SK-N-DZ (cell line): ENCODE measurements around the gene MEIOB.
A peak's percentile ranks its signal among the peaks of the same experiment; 100 is the strongest.
"Not testable (repeated sequence)": the region's sequence is repeated elsewhere in the genome, so short reads cannot be mapped to it uniquely, and the experiment has no call there.

Experiments
- DNase-seq: peaks from one replicate; pipeline ENCODE4 v3.0.0-alpha.2; 2015; ENCODE audit warnings: low spot score

MEIOB gene

GRCh38 chr16:1907226-1907860 is 35.4 kb upstream of the MEIOB start:
- DNase-seq = no peak

GRCh38 chr16:1906846-1907165 is 34.8 kb upstream of the MEIOB start:
- no peak for DNase-seq

- no peak for DNase-seq
Measured at GRCh38 chr16:1906055-1906845, 34.3 kb upstream of the MEIOB start.

DNA sequence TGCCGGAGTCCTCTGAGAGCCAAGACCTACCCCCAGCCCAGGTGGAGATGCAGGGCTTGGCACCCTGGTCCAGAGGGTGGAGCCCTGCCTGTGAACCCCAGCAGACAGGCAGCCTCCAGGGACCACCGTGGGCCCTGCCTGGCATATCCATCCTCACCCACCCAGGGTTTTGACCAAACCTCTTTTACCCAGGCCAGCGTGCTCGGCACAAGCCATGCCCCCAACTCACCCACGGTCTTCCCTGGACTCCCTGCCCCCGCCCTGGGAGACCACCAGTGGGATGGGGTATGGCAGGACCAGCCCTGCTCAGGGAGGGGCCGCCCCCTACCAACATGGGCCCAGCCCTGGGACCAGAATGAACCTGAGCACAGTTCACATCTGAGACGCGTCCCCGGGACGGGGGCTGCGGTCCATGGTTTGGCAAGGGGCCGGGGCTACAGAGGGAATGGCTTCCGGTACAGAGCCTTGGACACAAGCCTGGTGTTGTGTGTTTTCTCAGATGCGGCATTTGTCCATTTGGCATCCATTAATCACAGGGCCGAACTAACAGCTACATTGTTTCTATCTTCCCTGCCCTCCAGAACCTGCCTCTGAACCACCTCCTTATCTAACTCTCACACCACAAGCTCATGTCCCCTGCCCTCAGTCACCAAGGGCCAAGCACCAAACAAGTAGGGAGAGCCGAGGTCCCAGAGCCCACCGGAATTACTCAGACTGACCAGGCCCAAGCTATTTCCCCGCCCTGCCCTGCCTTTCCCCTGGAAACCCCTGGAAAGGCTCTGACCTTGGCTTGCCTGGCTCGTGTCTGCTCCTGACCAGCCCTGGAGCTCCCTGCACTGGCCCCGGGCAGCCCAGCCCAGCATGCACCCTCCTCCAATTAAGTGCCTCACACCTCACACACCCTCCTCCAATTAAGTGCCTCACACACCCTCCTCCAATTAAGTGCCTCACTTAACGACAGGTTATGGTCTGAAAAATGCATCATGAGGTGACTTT is 32.2 kb upstream of the MEIOB start:
- DNase-seq = no peak

DNA sequence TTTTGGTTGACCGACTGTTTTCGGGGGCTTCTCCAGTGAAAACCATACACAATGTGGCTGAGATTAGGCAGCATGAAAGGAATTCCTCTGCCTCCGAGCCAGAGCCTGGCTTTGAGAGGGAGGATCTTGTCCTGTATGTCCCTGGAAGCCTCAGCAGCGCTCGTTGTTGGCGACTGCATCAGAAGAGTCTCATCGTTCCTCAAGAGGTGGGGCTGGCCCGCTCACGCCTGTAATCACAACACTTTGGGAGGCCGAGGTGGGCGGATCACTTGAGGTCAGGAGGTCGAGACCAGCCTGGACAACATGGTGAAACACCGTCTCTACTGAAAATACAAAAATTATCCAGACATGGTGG is 31.2 kb upstream of the MEIOB start:
- DNase-seq = no peak

DNA sequence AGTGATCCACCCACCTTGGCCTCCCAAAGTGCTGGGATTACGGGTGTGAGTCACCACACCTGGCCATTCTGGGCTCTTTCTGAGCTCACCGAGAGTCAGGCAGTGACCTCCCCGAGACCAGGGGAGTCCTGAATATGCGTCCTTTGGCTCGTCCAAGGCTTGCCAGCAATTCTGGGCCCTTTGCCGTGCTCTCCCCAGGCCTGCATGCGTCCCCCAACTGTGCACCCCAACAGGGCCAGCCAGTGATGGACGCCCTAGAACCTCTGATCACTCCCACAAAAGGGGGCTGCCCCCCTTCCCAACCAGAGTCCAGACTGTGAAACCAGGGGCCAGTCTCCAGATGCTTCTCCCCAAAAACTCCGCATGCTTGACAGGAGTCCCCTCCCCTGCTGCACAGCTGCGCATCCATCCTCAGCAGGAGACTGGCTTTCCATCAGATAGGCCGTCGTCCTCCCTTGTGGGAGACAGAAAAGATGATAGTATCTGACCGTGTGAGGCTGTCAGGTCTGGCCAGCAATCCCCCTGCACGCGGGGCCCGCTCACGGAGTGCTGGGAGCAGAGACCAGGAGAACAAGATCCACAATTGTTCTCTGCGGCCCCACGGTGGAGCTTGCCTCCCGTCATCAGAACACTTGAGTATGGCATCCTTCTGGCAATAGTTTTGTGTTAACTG is 30.7 kb upstream of the MEIOB start:
- peak; percentile 59 for DNase-seq

- no peak for DNase-seq
Measured at GRCh38 chr16:1900452-1900774, 28.4 kb upstream of the MEIOB start.

DNA sequence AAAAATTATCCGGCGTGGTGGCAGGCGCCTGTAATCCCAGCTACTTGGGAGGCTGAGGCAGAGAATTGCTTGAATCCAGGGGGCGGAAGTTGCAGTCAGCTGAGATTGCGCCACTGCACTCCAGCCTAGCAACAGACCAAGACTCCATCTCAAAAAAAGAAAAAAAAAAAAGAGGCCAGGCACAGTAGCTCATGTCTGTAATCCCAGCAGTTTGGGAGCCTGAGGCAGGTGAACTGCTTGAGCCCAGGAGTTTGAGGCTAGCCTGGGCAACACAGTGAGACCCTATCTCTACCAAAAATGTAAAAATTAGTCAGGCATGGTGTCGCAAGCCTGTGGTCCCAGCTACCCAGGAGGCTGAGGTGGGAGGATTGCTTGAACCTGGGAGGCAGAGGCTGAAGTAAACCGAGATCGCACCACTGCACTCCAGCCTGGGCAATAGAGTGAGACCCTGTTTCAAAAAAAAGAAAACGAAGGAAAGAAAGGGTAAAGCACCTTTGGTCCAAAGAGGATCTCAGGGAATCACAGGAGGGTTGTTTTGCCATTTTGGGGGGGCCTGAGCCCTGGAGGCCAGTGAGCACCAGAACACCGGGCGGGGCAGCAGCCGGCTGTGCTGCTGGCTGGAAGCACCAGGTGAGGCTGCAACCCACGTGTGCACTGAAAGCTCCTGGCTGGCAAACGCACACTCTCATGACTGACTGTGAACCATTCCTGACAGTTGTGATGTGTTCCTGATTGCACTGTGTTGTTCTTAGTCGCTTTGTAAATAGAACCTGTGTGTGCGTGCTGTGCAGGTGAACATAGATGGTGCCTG is 27.9 kb upstream of the MEIOB start:
- DNase-seq = no peak

- DNase-seq = not testable (repeated sequence)
Measured at GRCh38 chr16:1897692-1898091, 25.7 kb upstream of the MEIOB start.

DNA sequence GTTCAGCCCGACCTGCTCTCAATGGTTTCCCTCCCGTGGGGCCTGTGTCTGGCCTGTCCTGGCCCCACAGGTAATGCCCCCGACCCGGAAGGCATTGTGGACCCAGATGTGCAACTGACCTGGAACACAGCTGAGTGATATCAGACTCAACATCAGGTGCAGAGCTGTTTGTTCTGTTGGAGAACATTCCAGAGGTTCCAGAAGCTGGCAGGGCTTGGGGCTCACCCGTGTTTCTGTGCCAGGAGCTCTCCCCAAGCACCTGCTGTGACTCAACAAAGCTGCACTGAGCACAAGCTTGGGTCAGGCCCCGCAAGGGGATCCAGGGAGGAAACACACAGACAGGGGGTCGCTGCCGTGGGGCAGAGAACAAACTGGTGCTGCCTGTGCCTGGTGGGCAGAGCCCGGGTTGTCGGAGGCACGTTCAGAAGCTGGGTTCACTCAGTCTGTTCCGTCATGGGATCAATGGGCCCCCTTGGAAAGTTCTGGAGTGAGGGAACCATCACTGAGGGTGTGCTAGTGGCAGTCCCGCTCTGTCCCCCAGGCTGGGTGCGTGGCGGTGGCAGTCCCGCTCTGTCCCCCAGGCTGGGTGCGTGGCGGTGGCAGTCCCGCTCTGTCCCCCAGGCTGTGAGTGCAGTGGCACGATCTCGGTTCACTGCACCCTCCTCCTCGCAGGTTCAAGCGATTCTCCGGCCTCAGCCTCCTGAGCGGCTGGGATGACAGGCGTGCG is 24.1 kb upstream of the MEIOB start:
- DNase-seq = no peak

GRCh38 chr16:1895068-1895467 is 23.1 kb upstream of the MEIOB start:
- DNase-seq = no peak

GRCh38 chr16:1890708-1891050 is 18.7 kb upstream of the MEIOB start:
- DNase-seq = peak; percentile 42

DNA sequence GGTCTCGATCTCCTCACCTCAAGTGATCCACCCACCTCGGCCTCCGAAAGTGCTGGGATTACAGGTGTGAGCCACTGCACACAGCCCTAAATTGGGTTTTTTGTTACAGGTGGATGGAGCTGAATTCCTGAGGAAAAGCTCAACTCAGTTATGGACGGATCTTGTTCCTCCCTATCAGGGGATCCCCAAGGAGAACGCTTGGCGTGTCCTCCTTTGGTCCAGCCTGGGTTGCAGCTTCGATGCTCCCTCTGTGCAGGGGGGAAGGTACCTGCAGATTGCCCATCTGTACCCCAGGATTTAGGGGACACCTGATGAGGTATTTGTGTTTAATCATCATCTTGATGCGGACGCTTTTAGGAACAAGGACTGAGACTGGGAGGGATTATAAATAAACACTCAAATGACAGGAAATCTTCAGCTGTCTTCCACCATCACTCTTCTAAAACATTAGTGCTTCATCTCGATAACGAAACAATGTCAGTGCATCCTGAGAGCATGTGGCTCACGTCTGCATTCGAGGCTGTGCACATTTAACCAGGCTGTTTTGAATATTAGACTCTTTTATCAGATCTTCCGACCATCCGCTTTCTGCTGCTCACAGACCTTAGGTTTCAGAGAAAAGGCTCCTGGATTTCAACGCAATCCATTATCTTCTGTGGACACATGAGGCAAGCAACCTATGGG is 18.2 kb upstream of the MEIOB start:
- peak; percentile 70 for DNase-seq

DNA sequence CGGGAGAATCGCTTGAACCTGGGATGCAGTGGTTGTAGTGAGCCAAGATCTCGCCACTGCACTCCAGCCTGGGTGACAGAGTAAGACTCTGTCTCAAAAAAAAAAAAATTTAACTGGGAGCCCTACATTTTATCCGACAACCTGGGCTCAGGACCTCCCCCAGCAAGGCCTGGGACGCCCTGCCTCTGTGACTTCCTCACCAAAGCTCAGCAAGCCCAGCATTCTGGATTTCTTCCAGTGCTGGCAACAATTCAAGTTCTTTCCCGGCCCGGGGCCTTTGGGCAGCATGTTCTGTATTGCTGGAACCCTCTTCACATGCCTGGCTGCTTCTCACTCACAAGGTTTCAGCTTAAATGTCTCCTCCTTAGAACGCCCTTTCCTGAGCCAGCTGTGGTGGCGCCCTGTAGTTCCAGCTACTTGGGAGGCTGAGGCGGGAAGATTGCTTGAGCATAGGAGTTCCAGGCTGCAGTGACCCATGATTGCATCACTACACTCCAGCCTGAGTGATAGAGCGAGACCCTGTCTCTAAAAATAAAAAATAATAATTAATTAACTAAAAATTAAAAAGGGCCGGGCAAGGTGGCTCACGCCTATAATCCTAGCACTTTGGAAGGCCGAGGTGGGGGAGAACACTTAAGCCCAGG is 15.9 kb upstream of the MEIOB start:
- DNase-seq = no peak

- DNase-seq = no peak
Measured at GRCh38 chr16:1884889-1885288, 12.9 kb upstream of the MEIOB start.

DNA sequence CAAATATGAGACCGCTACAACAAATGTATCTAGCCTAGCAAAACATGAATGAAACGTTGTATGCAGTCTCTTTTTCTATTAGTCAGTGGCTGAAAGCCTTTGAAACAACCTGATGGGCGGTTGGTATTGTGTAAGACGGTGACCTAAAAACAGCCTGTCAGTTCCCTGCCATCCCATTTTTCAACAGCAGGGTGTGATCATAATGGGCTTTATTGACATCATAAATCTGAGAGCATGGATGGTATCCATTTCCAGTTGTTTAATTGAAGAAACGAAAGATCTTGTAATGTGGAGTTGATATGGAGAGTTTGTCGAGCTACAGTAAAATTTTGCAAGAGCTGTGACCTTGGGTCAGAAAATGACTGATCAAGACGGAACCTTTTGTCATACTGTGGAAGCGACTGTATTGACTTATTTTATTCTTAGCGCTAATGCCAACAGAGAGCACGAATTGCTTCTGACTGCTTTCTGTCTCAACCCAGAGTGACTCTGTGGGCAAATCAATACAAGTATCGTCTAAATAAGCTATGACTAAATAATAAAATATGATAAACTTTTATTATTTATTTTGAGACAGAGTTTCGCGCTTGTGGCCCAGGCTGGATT is 12.3 kb upstream of the MEIOB start:
- DNase-seq = peak; percentile 32

- DNase-seq = not testable (repeated sequence)
Measured at GRCh38 chr16:1881172-1881571, 9.2 kb upstream of the MEIOB start.

- no peak for DNase-seq
Measured at GRCh38 chr16:1879477-1879876, 7.5 kb upstream of the MEIOB start.

DNA sequence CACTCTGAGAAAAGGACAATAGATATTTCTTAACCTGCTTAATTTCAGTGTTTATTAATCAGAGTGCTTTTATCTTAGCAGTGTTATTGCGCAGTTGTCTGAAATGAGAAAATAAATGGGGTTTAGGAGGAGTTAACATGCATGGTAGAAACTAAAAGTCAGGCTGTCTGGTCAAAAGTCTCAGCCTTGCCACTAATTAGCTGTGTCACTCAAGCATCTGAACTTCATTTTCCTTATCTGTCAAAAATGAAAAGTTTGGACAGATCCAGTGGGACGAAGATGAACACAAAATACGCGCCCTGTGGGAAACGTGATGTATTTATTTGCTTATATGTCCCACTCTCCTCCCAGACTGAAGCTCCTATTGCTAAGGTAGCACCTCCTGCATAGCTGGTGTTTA is 6.3 kb upstream of the MEIOB start:
- DNase-seq = no peak
